GM19043 (cell line): ENCODE results near the gene PRC1.
A peak's percentile ranks its signal among the peaks of the same experiment; 100 is the strongest.
"Not testable (repeated sequence)": the region's sequence is repeated elsewhere in the genome, so short reads cannot be mapped to it uniquely, and the experiment has no call there.

Experiments
- ATAC-seq: cut with Tn5 transposase; IDR thresholded peaks from one replicate; pipeline ENCODE4 v1.9.1; 2021; ENCODE audit warnings: low read depth; ENCODE audit not compliant: unreplicated experiment

Gene PRC1

GRCh38 chr15:90938261-90938660 lies 56.1 kb downstream of the PRC1 start:
- no peak for ATAC-seq

DNA sequence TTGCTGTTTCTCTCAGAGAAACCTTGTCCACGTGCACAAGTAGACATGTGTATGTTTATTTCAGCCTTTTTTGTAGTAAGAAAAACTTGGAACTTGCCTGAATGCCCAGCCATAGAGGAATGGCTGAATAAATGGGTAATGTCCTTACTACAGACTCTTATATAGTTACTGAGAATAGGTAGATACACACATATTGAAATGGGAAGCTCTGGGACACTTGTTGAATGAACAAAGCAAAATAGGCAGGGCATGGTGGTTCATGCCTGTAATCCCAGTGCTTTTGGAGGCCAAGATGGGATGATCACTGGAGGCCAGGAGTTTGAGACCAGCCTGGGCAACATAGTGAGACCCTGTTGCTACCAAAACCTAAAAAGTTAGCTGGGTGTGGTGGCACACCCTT lies 57.5 kb downstream of the PRC1 start:
- ATAC-seq: no peak

DNA sequence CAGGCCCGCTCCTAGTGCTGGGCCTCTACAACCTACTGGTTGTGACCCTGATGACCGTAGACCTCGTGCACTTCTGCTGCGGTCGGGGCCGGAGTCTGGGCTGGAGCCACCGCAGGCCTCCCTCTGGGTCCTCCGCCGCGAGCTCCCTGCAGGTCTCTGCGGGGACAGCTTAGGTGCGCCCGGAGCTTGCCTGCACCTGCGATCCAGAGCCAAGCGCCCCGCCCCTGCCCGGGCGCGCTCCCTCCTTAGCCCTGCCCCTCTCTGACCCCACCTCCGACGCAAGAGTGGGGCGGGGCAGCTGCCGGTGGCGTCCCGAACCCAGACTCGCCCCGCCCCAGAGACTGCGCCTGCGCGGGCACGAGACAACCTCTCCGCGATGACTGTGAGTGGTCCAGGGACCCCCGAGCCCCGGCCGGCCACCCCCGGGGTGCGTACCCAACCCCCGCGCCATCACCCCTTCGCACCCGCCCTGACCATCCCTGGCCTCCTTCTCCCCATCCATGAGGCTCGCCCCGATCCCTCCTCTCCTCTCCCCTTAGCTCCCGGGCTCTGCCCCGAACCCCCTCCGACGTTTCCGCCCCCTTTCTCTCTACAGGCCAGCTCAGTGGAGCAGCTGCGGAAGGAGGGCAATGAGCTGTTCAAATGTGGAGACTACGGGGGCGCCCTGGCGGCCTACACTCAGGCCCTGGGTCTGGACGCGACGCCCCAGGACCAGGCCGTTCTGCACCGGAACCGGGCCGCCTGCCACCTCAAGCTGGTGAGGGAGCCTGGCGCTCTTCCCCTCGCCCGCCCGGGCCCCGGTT lies 59.2 kb downstream of the PRC1 start, which contains the start of gene UNC45A:
UNC45A (plus strand) TSS at position 337 of the 803 bp plus-strand sequence; CDS start at position 377, 40 bp downstream.
- peak; percentile 58 for ATAC-seq

- ATAC-seq: peak; percentile 31
Measured at GRCh38 chr15:90934256-90934948, 59.9 kb downstream of the PRC1 start.

GRCh38 chr15:90933301-90933700 lies 61.0 kb downstream of the PRC1 start:
- no peak for ATAC-seq

GRCh38 chr15:90932660-90932991 lies 61.7 kb downstream of the PRC1 start:
- ATAC-seq: no peak

GRCh38 chr15:90931828-90932659 lies 62.3 kb downstream of the PRC1 start, which contains the start of gene HDDC3:
HDDC3 (minus strand) TSS chr15:90932549; CDS start chr15:90932540, 9 bp downstream.
- peak; percentile 40 for ATAC-seq

DNA sequence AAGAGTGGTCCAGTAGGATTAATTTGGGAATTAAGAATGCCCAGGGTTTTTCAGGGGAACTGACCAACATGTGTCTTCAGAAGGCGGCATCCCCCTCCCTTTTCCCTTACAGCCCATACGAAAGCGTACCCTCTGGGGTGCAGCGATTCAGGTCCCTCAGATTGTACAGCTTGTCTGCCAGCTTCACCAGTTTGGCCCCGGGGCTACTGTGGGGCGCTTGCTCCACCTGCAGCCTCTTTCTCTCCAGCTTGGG lies 62.8 kb downstream of the PRC1 start:
- ATAC-seq: no peak

- no peak for ATAC-seq
Measured at GRCh38 chr15:90930861-90931574, 63.3 kb downstream of the PRC1 start.

- ATAC-seq: no peak
Measured at GRCh38 chr15:90929246-90930019, 64.9 kb downstream of the PRC1 start.

DNA sequence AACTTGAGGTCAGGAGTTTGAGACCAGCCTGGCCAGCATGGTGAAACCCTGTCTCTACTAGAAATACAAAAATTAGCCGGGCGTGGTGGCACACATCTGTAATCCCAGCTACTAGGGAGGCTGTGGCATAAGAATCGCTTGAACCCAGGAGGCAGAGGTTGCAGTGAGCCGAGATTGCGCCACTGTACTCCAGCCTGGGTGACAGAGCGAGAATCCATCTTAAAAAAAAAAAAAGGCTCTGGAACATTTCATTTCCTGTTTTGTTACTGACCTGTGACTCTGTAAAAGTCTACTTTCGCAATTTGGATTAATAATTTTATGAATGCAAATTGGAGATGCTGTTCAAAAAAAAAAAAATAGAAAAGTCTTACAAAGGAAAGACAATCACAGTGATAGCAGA lies 66.2 kb downstream of the PRC1 start:
- ATAC-seq: not testable (repeated sequence)

DNA sequence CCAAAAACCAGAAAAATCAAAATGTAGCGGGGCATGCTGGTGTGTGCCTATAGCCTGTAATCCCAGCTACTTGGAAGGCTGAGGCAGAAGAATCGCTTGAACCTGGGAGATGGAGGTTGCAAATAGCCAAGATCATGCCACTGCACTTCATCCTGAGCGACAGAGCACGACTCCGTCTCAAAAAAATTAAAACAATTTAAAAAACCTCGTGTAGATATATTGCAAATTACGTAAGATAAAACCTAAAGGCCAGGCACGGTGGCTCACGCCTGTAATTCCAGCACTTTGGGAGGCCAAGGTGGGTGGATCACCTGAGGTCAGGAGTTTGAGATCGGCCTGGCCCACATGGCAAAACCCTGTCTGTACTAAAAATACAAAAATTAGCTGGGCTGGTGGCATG lies 67.6 kb downstream of the PRC1 start:
- not testable (repeated sequence) for ATAC-seq

- ATAC-seq: peak; percentile 57
Measured at GRCh38 chr15:90924375-90924774, 70.0 kb downstream of the PRC1 start.

- ATAC-seq: peak; percentile 81
Measured at GRCh38 chr15:90922712-90923322, 71.5 kb downstream of the PRC1 start.

GRCh38 chr15:90921887-90922286 lies 72.4 kb downstream of the PRC1 start:
- ATAC-seq: no peak

DNA sequence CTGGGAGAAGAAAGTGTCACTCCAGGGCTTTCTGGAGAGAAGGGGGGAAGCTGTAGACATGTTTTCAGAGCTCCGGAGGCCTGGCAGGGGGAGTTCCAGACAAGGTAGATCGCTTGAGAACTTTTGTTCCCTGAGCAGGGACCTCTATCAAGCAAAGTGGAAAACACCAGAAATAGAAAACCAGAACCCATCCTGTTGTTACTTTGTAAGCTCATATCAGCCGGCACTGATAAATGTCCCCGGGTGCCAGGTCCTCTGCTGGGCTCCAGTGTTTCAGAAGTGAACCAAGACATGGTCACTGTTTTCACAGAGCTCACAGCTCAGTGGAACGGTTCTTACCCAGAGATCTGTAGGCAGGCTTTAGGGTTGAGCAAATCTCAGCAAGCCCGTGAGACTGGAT lies 75.5 kb downstream of the PRC1 start:
- no peak for ATAC-seq

- ATAC-seq: no peak
Measured at GRCh38 chr15:90918034-90918788, 76.1 kb downstream of the PRC1 start.

GRCh38 chr15:90917569-90917968 lies 76.8 kb downstream of the PRC1 start:
- no peak for ATAC-seq

GRCh38 chr15:90916461-90916860 lies 77.9 kb downstream of the PRC1 start:
- ATAC-seq: no peak
